ENCODE results near the gene TMEM129. TPM values are rescaled to one million over a fixed set of nuclear protein-coding genes. Genes with fewer than 3 reads are reported as not detected.

TMEM129 gene
- total RNA-seq, 1 experiment from 2014 or later: 41.2 TPM

GRCh38 chr4:1670279-1670678, 50.8 kb downstream of the TMEM129 start:
- H4K20me1 ChIP-seq (ENCODE audit: insufficient read depth): no peaks in the 10 kb centered on the region
- no peak overlapping the region for H2AFZ ChIP-seq
- H3K36me3 ChIP-seq (ENCODE audit: low read depth): no peaks in the 10 kb centered on the region
- TF ChIP-seq CTCF (conservative IDR thresholded peaks at IDR 0.05) (no peak), EZH2 (IDR thresholded peaks at IDR 0.05; ENCODE audit: low read depth) (no peak)
- H3K9me2 ChIP-seq (ENCODE audit: insufficient read depth): no peaks in the 10 kb centered on the region
- no peaks in the 10 kb centered on the region for H3F3A ChIP-seq (ENCODE audit: insufficient read depth, low read depth)
- intact Hi-C loops (cut with micrococcal nuclease; ENCODE audit: unreplicated experiment): no loop called here
- CTCF ChIA-PET: no interaction called here
- POLR2A ChIA-PET (ENCODE audit: unreplicated experiment): no interaction called here
- no peaks in the 10 kb centered on the region for H3K4me1 ChIP-seq (replicated peaks; ENCODE audit: insufficient read depth)
- no peaks in the 10 kb centered on the region for H3K79me2 ChIP-seq (ENCODE audit: low read depth)
- BruUV-seq (replicated peaks): no TSS peak
- no peak overlapping the region for H3K4me3 ChIP-seq
- H3K9me3 ChIP-seq (ENCODE audit: insufficient read depth, low read depth): no peaks in the 10 kb centered on the region
- H3K27me3 ChIP-seq (ENCODE audit: insufficient read depth, low read depth): no peaks in the 10 kb centered on the region
- no peak overlapping the region for H3K27ac ChIP-seq
- no peak for DNase-seq
- no peak overlapping the region for H3K4me2 ChIP-seq

DNA sequence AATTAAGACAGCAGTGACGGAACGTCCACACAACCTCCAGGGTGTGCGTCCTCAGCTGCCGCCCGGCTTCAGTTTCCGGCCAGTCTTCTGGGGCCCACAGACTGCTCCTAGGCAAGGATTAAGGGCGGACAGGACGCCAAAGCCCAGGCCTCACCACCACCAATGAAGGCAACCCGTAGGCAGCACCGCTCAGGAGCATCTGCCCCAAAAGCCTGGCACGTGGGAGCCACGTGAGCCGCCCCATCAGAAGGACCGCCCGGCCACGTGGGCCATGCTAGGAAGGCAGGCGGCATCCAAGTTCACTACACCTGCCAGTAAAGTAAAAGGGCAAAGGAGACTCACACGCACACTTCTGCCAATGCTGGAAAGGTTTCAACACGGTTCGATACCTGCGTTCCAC, 51.3 kb downstream of the TMEM129 start:
- H4K20me1 ChIP-seq (ENCODE audit: insufficient read depth): no peaks in the 10 kb centered on the region
- no peak overlapping the region for H3K27ac ChIP-seq
- ChIA-PET CTCF (no interaction called here), POLR2A (ENCODE audit: unreplicated experiment) (no interaction called here)
- no peak overlapping the region for H3K4me3 ChIP-seq
- H3F3A ChIP-seq (ENCODE audit: insufficient read depth, low read depth): no peaks in the 10 kb centered on the region
- no peaks in the 10 kb centered on the region for H3K79me2 ChIP-seq (ENCODE audit: low read depth)
- H3K9me3 ChIP-seq (ENCODE audit: insufficient read depth, low read depth): no peaks in the 10 kb centered on the region
- no peaks in the 10 kb centered on the region for H3K36me3 ChIP-seq (ENCODE audit: low read depth)
- no peaks in the 10 kb centered on the region for H3K9me2 ChIP-seq (ENCODE audit: insufficient read depth)
- H2AFZ ChIP-seq: no peak overlapping the region
- intact Hi-C loops (cut with micrococcal nuclease; ENCODE audit: unreplicated experiment): no loop called here
- no peak overlapping the region for H3K4me2 ChIP-seq
- DNase-seq: no peak
- no peaks in the 10 kb centered on the region for H3K4me1 ChIP-seq (replicated peaks; ENCODE audit: insufficient read depth)
- TF ChIP-seq EZH2 (IDR thresholded peaks at IDR 0.05; ENCODE audit: low read depth) (no peak), CTCF (conservative IDR thresholded peaks at IDR 0.05) (no peak)
- no TSS peak for BruUV-seq (replicated peaks)
- no peaks in the 10 kb centered on the region for H3K27me3 ChIP-seq (ENCODE audit: insufficient read depth, low read depth)

- CTCF ChIA-PET: no interaction called here
- Histone ChIP-seq H3F3A (ENCODE audit: insufficient read depth, low read depth) (no peaks in the 10 kb centered on the region), H3K79me2 (ENCODE audit: low read depth) (no peaks in the 10 kb centered on the region), H4K20me1 (ENCODE audit: insufficient read depth) (no peaks in the 10 kb centered on the region), H3K4me1 (replicated peaks; ENCODE audit: insufficient read depth) (no peaks in the 10 kb centered on the region), H3K36me3 (ENCODE audit: low read depth) (no peaks in the 10 kb centered on the region), H3K27ac (no peak overlapping the region), H3K9me3 (ENCODE audit: insufficient read depth, low read depth) (no peaks in the 10 kb centered on the region), H2AFZ (no peak overlapping the region), H3K27me3 (ENCODE audit: insufficient read depth, low read depth) (no peaks in the 10 kb centered on the region), H3K9me2 (ENCODE audit: insufficient read depth) (no peaks in the 10 kb centered on the region), H3K4me2 (no peak overlapping the region), H3K4me3 (no peak overlapping the region)
- intact Hi-C loops (cut with micrococcal nuclease; ENCODE audit: unreplicated experiment): no loop called here
- TF ChIP-seq CTCF (conservative IDR thresholded peaks at IDR 0.05) (no peak), EZH2 (IDR thresholded peaks at IDR 0.05; ENCODE audit: low read depth) (no peak)
- POLR2A ChIA-PET (ENCODE audit: unreplicated experiment): no interaction called here
- no peak for DNase-seq
- BruUV-seq (replicated peaks): no TSS peak
These were observed 51.9 kb downstream of the TMEM129 start for GRCh38 chr4:1669270-1669669.

Data from PC-9 (cell line).